ENCODE data around the gene ZNF248. TPM values are rescaled to one million over a fixed set of nuclear protein-coding genes. Genes with fewer than 3 reads are reported as not detected.
"Not testable (repeated sequence)": the region's sequence is repeated elsewhere in the genome, so short reads cannot be mapped to it uniquely, and the experiment has no call there.

ZNF248 gene
- total RNA-seq, 6 experiments from 2014 or later, result 3.3 to 5.5 (median 4.1) TPM

GRCh38 chr10:37752334-37752875 is 105.0 kb downstream of the ZNF248 start:
- Histone ChIP-seq H3K4me1 (no peaks in the 10 kb centered on the region), H3K4me3 (no peak overlapping the region), H3K27ac (no peak overlapping the region), H3K9me3 (no peaks in the 10 kb centered on the region), H3K36me3 (no peaks in the 10 kb centered on the region), H3K27me3 (no peaks in the 10 kb centered on the region)
- intact Hi-C loops (cut with DNase I), result no loop called here
- ATAC-seq (no peak), DNase-seq (no peak)
- WGBS (ENCODE audit: insufficient coverage, low coverage, low lambda C conversion rate, missing lambda C conversion rate), result 83% methylated on average over 1 of the region's 2 CpGs
- TF ChIP-seq POLR2A (IDR thresholded peaks at IDR 0.05) (no peak), CTCF (IDR thresholded peaks at IDR 0.05) (no peak)

- Histone ChIP-seq H3K9me3 (no peaks in the 10 kb centered on the region), H3K36me3 (no peaks in the 10 kb centered on the region), H3K4me3 (no peak overlapping the region), H3K27ac (no peak overlapping the region), H3K4me1 (no peaks in the 10 kb centered on the region), H3K27me3 (no peaks in the 10 kb centered on the region)
- DNase-seq, result no peak
- ATAC-seq, result no peak
- no peak for TF ChIP-seq POLR2A (IDR thresholded peaks at IDR 0.05)
- TF ChIP-seq CTCF (IDR thresholded peaks at IDR 0.05), result no peak
- 39% methylated on average over 2 of the region's 4 CpGs for WGBS (ENCODE audit: insufficient coverage, low coverage, low lambda C conversion rate, missing lambda C conversion rate)
- intact Hi-C loops (cut with DNase I), result no loop called here
Measured at GRCh38 chr10:37748170-37748569, 109.2 kb downstream of the ZNF248 start.

GRCh38 chr10:37747081-37747480 is 110.3 kb downstream of the ZNF248 start:
- WGBS (ENCODE audit: insufficient coverage, low coverage, low lambda C conversion rate, missing lambda C conversion rate), result 54% methylated on average over 5 of the region's 5 CpGs

GRCh38 chr10:37741831-37742230 is 115.6 kb downstream of the ZNF248 start:
- DNase-seq (no peak), ATAC-seq (no peak)
- no peaks in the 10 kb centered on the region for H3K27me3 ChIP-seq
- TF ChIP-seq POLR2A (IDR thresholded peaks at IDR 0.05) (no peak), CTCF (IDR thresholded peaks at IDR 0.05) (no peak)
- no peaks in the 10 kb centered on the region for H3K36me3 ChIP-seq
- intact Hi-C loops (cut with DNase I), result no loop called here
- H3K27ac ChIP-seq, result no peak overlapping the region
- WGBS (ENCODE audit: insufficient coverage, low coverage, low lambda C conversion rate, missing lambda C conversion rate), result 55% methylated on average over 5 of the region's 5 CpGs
- H3K4me1 ChIP-seq, result no peaks in the 10 kb centered on the region
- H3K4me3 ChIP-seq, result no peak overlapping the region
- no peaks in the 10 kb centered on the region for H3K9me3 ChIP-seq

More at GRCh38 chr10:37747081-37747480, 110.3 kb downstream of the ZNF248 start:
- DNase-seq (no peak), ATAC-seq (no peak)
- no peaks in the 10 kb centered on the region for H3K36me3 ChIP-seq
- H3K9me3 ChIP-seq, result no peaks in the 10 kb centered on the region
- TF ChIP-seq CTCF (IDR thresholded peaks at IDR 0.05), result no peak
- H3K4me1 ChIP-seq, result no peaks in the 10 kb centered on the region
- H3K27me3 ChIP-seq, result no peaks in the 10 kb centered on the region
- H3K27ac ChIP-seq, result no peak overlapping the region
- H3K4me3 ChIP-seq, result no peak overlapping the region
- intact Hi-C loops (cut with DNase I), result no loop called here

GRCh38 chr10:37739181-37739580 is 118.2 kb downstream of the ZNF248 start:
- 48% methylated on average over 2 of the region's 3 CpGs for WGBS (ENCODE audit: insufficient coverage, low coverage, low lambda C conversion rate, missing lambda C conversion rate)
- Histone ChIP-seq H3K27ac (no peak overlapping the region), H3K4me1 (no peaks in the 10 kb centered on the region), H3K9me3 (no peaks in the 10 kb centered on the region), H3K36me3 (no peaks in the 10 kb centered on the region), H3K4me3 (no peak overlapping the region), H3K27me3 (no peaks in the 10 kb centered on the region)
- intact Hi-C loops (cut with DNase I), result no loop called here
- no peak for TF ChIP-seq CTCF (IDR thresholded peaks at IDR 0.05)
- no peak for TF ChIP-seq POLR2A (IDR thresholded peaks at IDR 0.05)
- DNase-seq, result no peak
- ATAC-seq, result no peak

GRCh38 chr10:37738241-37738640 is 119.2 kb downstream of the ZNF248 start:
- ATAC-seq; H3K4me3 ChIP-seq; intact Hi-C loops (cut with DNase I); H3K4me1 ChIP-seq; H3K36me3 ChIP-seq; H3K9me3 ChIP-seq; H3K27ac ChIP-seq; DNase-seq; H3K27me3 ChIP-seq: not testable (repeated sequence)
- WGBS (ENCODE audit: insufficient coverage, low coverage, low lambda C conversion rate, missing lambda C conversion rate), result 75% methylated on average over 10 of the region's 16 CpGs
